Stimulated activated CD4-positive, alpha-beta T cell treated with anti-CD3 and anti-CD28 coated beads, Interleukin-4, amount 100 ng/mL, for 24 hours (primary cell): ENCODE measurements around the gene EIF3K.
"Not testable (repeated sequence)": the region's sequence is repeated elsewhere in the genome, so short reads cannot be mapped to it uniquely, and the experiment has no call there.

ENCODE experiments used
- DNase-seq: peaks from one replicate; pipeline ENCODE4 v3.0.0-alpha.2; 2020

EIF3K gene, protein sequence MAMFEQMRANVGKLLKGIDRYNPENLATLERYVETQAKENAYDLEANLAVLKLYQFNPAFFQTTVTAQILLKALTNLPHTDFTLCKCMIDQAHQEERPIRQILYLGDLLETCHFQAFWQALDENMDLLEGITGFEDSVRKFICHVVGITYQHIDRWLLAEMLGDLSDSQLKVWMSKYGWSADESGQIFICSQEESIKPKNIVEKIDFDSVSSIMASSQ

DNA sequence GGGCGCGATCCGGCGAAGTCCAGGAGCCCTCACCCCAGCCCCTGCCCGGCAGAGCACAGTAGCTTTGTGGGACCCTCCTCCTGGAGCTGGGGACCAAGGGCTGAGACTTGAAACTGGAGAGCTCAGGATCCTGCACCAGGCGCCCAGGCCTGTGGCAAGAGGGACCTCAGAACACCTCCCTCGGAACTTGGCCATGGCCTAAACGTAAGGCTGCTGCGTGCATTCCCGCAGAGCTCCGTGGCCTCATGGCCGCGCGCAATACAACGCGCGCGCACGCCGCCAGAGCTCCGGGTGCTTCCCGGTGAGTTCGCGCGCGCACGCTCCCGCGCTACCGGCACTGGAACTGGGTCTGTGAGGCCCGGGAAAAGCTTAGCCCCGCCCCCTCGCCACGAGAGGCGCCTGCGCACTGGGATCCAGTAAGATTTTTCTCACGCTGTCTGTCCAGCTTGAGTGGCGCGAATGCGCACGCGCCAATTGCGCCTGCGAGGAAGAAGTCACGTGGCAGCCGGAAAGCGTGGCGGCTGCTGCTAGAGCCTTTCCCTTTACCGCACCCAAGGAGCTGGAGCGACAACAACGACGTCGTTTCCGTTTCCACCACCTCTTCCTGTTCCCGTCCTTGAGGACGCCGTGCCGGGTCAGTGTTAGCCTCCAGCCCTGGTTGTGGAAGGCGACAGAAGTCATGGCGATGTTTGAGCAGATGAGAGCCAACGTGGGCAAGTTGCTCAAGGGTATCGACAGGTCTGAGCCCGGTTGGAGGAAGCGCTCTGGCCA is at the start of gene EIF3K:
Gene EIF3K, plus strand, starts transcription at position 599 of the 771 bp plus-strand sequence. Its CDS starts 81 bp downstream, at position 680.
- peak; percentile 98 for DNase-seq

DNA sequence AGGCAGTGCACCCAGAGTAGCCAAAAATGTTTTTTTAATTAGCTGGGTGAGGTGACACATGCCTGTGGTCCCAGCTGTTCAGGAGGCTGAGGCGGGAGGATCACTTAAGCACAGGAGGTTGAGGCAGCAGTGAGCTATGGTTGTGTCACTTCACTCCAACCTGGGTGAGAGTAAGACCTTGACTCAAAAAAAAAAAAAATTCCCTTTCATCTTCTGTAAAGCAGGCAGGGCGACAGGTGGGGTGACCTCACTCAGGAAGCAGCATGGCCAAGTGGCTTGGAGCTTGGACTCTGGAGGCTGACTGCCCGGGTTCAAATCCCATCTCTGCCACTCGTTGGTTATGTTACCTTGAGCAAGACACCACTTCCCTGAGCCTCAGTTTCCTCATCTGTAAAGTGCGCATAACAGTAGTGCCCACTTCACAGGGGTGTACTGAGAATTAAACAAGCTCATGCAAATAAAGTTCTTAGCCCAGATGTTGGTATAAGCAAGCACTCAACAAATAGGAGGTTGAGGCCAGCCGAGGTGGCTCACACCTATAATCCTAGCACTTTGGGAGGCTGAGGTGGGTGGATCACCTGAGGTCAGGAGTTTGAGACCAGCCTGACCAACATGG is 49.5 kb upstream of the EIF3K start:
- DNase-seq = no peak

DNA sequence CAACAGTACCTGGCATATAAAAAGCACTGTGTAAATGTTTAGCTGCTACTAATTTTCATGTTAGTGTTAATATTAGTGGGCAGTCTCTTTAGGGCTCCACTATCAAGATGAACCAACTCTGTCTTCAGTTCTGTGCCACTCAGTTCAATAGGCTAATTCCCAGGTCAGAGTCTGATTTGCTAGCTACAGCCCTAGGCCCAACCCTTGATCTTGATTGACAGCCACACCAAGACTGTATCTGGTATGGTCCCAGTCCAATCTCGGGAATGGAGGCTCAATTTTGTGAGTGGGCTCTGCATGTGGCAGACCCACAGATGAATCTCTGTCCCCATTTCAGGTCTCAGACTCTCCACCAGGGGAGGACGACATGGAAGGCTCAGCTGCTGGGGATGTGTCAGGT is 47.3 kb upstream of the EIF3K start:
- no peak for DNase-seq

DNA sequence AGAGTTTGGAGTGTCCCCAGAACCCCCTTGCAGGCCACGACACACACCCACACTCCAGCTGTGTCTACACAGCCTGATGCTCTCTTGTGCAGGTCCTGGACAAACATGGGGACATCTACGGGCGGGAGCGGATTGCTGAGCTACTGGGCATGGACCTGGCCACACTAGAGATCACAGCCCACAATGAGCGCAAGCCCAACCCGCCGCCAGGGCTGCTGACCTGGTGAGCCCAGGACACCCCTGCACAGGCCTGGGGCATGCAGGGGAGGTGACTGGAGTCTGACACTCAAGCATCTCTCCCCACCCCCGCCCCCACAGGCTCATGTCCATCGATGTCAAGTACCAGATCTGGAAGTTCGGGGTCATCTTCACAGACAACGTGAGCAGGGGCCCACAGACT is 41.2 kb upstream of the EIF3K start:
- DNase-seq = no peak

DNA sequence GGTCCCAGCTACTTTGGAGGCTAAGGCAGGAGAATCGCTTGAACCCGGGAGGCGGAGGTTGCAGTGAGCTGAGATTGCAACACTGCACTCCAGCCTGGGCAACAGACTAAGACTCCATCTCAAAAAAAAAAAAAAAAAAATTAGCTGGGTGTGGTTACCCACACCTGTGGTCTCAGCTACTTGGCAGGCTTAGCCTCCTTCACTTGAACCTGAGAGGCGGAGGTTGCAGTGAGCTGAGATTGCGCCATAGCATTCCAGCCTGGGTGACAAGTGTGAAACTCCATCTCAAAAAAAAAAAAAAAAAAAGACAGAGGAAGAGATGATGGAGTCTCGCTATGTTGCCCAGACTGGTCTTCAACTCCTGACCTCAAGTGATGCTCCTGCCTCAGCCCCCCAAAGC is 39.7 kb upstream of the EIF3K start:
- not testable (repeated sequence) for DNase-seq

DNA sequence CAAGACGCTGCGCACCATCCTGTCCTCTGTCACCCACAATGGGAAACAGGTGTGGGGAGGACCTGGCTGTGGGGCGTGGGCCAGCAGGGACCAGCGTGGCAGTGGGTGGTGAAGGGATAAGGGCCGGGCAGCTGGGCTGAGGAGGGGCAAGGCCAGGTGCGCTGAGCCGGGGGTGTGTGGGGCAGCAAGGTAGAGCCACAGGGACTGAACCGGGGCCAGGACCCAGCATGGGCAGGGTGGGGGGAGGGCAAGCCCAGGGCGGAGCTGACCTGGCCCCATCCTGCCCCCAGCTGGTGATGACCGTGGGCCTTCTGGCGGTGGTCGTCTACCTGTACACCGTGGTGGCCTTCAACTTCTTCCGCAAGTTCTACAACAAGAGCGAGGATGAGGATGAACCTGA is 38.9 kb upstream of the EIF3K start:
- no peak for DNase-seq

DNA sequence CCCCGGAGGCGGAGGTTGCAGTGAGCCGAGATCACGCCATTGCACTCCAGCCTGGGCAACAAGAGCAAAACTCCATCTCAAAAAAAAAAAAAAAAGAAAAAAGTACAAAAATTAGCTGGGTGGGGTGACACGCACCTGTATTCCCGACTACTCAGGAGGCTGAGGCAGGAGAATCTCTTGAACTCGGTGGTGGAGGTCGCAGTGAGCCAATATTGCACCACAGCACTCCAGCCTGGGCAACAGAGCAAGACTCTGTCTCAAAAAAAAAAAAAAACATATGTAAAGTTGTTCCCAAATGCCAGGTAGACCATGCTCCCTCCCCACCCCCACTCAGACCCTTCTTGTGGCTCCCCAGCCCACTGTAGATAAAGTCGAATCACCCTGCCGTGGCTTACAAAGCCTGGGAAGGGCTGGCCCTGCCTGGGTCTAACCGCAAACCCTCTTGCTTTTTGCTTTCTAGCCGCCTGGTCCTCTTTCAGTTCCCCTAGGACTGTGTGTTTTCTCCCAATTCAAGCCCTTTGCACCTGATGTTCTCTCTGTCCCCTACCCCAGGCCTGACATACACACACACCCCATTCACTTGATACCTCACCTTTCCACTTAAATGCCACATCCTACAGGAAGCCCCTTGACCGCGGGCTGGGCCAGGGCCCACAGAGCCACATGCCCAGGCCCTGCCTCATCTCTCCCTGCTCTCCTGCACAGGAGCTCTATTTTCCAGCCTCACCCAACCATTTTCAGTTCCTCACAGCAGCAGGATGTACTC is 35.6 kb upstream of the EIF3K start:
- no peak for DNase-seq

DNA sequence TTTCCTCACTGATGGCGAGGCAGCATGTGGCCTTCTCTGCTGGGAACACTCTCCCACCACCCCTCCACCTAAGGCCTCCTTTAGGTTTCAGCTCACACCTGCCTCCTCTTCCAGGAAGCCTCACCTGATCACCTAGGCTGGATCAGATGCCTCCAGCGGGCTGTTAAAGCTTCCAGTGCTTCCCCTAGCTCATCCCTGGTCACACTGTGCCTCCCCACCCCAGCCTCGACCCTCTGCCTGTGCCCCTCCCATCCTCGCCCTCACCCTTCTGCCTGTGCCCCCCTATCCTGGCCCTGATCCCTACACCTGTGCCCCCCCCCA is 35.0 kb upstream of the EIF3K start:
- no peak for DNase-seq

DNA sequence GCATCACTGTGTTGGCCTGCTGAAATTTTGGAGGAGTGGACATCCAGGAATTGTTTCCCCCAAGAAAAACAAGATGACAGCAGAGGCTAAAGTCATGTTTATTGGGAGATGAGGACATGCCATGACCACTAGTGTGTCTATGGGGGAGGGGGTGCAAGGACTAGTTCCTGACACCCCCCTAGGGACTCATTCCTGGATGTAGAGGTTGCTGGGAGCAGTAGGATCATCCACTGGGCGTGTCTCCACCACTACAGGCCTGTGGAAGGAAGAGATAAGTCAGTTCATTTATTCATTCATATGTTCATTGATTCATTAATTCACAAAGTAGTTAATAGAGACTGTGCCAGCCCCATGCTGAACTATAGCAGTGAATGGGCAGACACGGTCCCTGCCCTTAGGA is 31.4 kb upstream of the EIF3K start:
- no peak for DNase-seq

DNA sequence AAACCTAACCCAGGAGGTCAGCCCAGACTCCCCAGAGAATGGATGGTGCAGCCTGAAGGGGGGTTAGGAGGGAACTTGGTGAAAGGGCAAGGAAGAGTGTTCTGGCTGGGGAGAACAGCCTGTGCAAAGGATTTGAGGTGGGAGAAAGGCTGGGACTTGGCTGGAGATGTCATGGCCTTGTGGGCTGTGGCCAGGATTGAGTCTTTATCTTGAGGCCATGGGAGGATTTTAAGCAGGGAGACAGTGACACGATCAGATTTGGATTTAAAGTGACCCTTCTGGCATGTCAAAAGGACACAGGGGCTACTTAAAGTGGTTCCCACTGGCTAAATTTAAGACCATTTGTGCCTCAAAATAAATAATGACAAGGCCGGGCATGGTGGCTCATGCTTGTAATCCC is 30.9 kb upstream of the EIF3K start:
- no peak for DNase-seq

DNA sequence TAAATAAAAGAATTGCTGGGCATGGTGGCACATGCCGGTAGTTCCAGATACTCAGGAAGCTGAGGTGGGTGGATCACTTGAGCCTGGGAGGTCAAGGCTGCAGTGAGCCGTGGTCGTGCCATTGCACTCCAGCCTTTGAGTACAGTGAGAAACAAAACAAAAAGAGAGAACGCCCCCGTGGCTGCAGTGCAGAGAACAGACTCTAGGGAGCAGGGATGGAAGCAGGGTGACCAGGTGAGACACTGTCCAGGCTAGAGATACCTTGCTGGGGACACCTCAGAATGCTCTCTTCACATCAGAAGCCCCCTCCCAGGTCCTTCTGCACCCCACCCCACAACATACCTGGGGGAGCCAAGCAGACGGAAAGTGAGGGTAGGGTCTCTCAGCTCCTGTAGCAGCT is 26.0 kb upstream of the EIF3K start:
- DNase-seq = no peak

DNA sequence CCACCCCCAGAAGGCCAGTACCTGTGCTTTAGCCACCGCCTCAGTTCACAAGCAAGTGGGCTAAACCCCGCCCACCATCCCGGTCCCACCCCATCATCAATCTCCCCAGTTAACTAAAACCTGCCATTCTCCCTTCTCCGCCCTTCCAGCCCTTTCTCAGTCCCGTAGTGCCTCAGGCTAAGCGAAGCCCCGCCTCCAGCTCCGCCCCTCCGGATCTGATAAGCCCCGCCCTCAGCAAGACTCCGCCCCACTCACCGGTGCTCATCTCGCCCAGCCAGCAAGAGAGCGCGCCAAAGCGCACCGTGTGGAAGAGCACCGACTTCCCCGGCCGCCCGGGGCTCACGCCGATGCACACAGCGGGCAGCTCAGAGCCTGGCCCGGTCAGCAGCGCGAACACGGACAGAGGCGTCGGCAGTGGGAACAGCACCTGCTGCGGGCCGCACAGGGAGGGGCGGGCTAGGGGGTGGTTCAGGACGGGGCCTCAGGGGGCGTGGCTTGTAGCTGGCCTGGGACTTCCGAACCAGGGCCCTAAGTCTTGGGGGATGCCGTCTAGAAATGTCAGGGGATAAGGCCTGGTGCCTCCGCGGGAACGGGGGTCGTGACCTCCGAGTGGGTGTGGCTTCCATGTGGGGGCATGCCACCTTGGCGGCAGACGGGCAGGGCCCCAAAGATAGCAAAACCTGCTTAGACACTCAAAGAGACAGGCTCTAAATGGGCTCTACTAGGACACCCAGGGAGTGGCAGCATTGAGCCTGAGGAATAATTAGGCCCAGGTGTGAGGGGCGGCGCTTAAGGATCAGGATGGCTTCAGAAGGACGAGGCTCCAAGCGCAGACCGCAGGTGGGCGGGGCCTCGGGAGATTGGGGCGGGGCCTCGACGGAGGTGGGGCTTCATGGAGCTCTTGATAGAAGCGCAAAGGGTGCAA is 22.7 kb upstream of the EIF3K start:
- DNase-seq = peak; percentile 11

DNA sequence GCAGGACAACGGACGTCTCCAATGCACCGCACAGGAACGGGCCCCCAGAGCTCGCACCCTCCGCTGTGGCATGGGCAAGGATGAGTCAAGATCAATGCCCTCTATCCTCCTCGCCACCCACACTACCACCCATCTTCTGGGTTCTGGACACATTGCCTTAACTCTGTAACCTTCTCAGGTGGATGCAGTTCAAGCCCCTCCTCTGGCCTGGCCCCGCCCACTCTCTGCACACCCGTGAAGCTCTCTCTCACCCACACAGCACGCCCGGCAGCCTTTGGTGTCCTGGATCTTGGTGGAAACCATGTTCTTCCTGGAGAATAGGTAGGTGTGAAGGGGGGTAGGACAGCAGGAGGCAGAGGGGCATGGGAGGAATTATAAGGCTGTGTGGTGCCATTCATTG is 21.9 kb upstream of the EIF3K start:
- DNase-seq = no peak

DNA sequence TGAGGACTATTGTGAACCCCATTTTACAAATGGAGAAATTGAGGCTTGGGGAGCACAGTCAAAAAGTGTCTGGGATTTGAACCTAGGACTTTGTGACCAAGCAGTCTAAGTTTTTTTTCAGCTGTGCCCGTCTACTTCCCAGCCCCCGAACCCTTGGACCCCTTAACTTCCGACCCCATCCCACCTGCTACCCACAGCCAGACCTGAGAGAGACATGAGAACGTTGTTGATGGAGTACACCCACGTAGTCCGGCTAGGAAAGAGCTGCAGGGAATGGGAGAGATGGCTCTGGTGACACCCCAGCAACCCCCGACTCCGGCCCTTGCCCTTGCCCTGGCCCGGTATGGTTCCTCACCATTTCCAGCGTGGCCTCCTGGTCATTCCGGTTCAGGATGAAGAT is 19.3 kb upstream of the EIF3K start:
- DNase-seq = no peak

DNA sequence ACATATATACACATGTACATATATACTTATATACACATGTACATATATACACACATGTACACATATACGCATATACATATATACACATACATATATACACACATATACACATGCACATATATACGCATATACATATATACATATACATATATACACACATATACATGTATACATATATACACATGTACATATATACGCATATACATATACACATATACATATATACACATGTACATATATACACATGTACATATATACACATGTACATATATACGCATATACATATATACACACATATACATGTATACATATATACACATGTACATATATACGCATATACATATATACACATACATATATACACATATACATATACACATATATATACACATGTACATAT is 16.1 kb upstream of the EIF3K start:
- not testable (repeated sequence) for DNase-seq

DNA sequence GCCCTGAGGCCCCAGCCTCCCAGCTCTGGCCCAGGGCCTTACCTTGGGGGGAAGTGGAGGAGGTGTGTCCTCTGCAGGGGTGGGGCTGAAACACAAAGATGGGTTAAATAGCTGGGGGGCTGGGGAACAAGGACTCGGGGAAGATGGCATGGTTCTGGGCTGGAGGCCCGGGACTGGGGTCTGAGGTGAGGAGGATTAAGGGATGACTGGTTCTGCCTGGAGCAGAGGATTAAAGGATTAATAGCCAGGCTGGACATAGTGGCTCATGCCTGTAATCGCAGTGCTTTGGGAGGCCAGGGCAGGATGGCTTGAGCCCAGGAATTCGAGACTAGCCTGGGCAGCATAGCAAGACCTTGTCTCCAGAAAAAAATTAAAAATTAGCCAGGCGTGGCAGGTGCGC is 12.9 kb upstream of the EIF3K start:
- DNase-seq = no peak

DNA sequence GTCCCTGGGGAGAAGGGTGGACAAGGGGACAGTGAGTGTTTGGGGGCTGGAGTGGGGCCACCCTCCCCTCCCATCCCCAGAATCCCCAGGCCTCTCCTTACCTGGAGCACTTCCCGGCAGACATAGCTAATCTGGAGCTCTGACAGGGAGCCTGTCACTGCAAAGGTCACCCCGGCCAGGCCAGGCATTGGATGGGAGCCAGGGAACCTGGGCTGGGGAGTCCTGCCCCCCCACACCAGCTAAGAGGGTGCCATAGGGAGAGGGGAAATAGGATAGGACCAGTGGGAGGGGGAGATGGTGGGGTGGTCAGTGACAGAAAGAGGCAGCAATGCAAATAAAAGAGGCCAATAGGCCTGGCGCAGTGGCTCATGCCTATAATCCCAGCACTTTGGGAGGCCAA is 4.7 kb upstream of the EIF3K start:
- no peak for DNase-seq

DNA sequence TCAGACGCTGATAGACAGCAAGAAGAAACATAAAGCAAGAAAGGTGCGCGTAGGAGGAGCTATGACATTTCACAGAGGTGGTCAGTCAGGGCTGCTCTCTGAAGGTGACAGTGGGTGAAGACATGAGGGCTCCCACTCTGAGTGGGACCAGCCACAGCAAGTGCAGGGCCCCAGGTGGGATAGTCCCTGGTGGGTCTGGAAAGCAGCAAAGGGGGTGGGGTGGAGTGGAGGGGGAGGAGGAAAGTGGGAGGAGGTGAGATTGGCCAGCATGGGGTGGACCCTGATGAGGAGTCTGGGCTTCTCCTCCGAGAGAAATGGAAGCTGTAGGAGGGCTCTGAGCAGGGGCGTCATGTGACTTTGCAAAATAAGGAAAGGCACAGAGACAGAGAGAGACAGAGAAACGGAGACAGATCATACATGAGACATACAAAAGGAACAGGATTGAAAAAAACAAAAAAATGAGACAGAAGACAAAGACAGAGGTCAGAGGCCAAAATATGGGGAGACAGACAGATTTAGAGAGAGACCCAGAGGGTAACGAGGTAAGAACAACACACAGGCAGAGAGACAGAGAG is 3.9 kb upstream of the EIF3K start:
- DNase-seq = no peak

DNA sequence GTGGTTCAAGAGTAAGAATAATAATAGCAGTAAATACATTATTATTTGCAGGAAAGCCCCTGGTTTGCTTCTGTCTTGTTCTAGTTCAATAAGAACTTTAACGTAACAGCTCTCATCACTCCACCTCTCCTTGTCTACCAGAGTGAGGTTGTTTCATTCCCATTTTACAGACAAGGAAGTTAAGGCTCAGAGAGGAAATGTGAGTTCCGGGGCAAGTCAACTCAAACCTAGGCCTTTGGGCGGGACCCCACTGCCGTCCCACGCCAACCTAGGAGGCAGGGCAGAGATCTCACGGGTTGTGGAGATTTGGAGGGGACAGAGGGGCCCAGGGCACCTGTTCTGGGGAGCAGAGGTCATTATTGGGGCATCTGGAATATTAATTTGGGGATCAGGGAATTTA is 2.7 kb upstream of the EIF3K start:
- DNase-seq = no peak

DNA sequence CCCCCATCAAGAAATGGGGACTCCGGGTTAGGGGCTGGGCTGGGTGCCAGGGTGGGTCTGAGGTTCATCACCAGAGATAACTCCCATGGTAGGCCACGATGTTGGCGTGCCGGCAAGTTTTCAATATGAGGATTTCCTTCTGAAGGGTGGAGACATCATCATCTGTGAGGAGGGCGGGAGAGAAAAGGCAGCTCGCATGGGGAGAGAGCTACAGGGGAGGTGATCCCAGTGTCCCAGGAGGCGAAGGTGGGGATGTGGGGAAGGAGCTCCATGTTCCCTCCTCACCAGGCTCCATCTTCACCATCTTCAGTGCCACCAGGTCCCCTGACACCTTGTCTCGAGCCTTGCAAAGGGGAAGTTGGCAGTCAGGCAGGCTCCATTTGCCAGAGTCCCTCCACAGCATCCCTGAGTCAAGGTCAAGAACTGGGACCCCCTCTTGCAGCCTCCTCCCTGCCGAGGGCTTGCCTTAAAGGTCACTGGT is 1.7 kb upstream of the EIF3K start:
- peak; percentile 21 for DNase-seq

DNA sequence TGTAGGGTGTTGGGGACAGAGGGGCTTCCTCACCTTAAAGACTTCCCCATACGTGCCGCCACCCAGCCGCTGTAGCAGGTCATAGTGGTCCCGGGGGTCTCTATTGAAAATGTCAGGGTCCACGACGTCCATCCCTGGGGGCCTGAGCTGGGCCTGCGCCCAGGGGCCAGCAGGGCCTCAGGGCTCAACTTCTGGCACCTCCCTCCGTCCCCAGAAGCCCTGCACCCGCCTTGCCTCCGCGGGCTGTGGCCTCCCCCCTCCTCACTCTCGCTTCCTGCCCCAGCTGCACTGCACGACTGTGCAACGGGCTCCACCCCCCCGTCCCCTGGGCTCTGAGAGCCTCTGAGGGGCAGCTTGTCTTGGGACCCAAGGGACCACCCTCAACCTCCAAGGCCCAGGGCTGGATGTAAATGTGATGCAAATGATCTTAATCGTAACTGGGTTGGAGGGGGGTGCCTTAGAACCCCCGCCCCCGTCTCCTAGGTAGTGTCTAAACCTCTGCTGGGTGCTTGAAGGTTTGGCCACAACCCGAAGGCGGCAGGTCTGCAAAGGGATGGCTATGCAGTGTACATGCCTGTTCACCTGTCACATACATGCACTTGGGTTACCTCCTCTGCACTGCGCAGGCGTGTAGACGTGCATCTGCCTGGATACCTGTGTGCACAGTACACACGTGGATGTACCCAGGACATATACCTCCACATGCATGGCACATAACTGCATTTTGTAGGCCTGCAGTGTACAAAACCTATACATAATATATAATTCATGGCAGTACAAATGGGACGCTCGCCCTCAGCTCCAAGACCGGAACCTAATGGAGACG is 1.0 kb upstream of the EIF3K start, which contains the start of gene MAP4K1:
Gene MAP4K1, minus strand, starts transcription at position 190 of the 826 bp plus-strand sequence. Its CDS starts 58 bp downstream, at position 132.
- DNase-seq = peak; percentile 70
